Gastrocnemius medialis (tissue), 4 donors: ENCODE data around the gene DNAJB14. TPM values are rescaled to one million over a fixed set of nuclear protein-coding genes. Genes with fewer than 3 reads are reported as not detected.

Source experiments
- ATAC-seq, 2 donors: fragments of 150-250 bp; one replicate each; pipeline ENCODE4 v1.9.1; 2016
- DNase-seq, 2 donors: peaks; one replicate each; pipeline ENCODE4 v3.0.0-alpha.2; 2019
- H3K27ac ChIP-seq, 4 donors: fragments of 200-600 bp; sonication (generic); 1 replicate in 1 of 4; 2 replicates in 3 of 4; pipeline ENCODE4 v1.5.1; 2016 to 2018; ENCODE audit warnings: mild to moderate bottlenecking in 2 of 4, moderate library complexity in 1 of 4
- H3K27me3 ChIP-seq, 3 donors: fragments of 200-600 bp; sonication (generic) in 2 of 3; 1 replicate in 1 of 3; 2 replicates in 2 of 3; pipeline versions ENCODE4 v1.5.1 to v1.6.0; 2016 to 2019; ENCODE audit warnings: mild to moderate bottlenecking in 1 of 3, moderate library complexity in 1 of 3
- H3K36me3 ChIP-seq, 2 donors: fragments of 200-600 bp; sonication (generic) in 1 of 2; one replicate each; pipeline ENCODE4 v1.5.1; 2017 to 2018
- H3K4me1 ChIP-seq, 2 donors: fragments of 200-600 bp; sonication (generic) in 1 of 2; one replicate each; pipeline ENCODE4 v1.5.1; 2016 to 2017; ENCODE audit warnings: mild to moderate bottlenecking in 2 of 2
- H3K4me3 ChIP-seq, 4 donors: fragments of 200-600 bp; sonication (generic) in 3 of 4; 1 replicate in 1 of 4; 2 replicates in 3 of 4; pipeline ENCODE4 v1.5.1; 2016 to 2019; ENCODE audit warnings: mild to moderate bottlenecking in 2 of 4
- H3K9me3 ChIP-seq, 3 donors: fragments of 200-600 bp; sonication (generic) in 2 of 3; 1 replicate in 1 of 3; 2 replicates in 2 of 3; pipeline ENCODE4 v1.5.1; 2016 to 2019
- POLR2A ChIP-seq, 2 donors: fragments of 450-650 bp; IDR thresholded peaks; one replicate each; pipeline ENCODE4 v1.6.1; 2017; ENCODE audit warnings: antibody characterized with exemption in 2 of 2, mild to moderate bottlenecking in 2 of 2, moderate library complexity in 2 of 2
- in situ Hi-C, 4 donors: fragments of 200-750 bp; cut with MboI; loops; one replicate each; pipeline versions ENCODE4 v1.15.0 to v1.8.0; 2017; ENCODE audit warnings: low sequenced_read_pairs in 4 of 4
- intact Hi-C: fragments of 100-400 bp; cut with DNase I; formaldehyde crosslinking; loops from one replicate; pipeline ENCODE4 v1.15.1; 2023; ENCODE audit warnings: low total_unique reads
- total RNA-seq, 4 donors: library from RNA; depleted of rRNA; stranded (reverse); fragments of >200 nt; gene quantifications; one replicate each; pipeline versions ENCODE4 v1.1.0 to v1.2.3, GENCODE V29; 2016
- TF ChIP-seq, protein P1 (sequence below), 5 experiments: fragments of 450-650 bp in 3 of 5; fragments of 200-600 bp in 2 of 5; sonication (generic) in 2 of 5; IDR thresholded peaks in 4 of 5; conservative IDR thresholded peaks in 1 of 5; 1 replicate in 4 of 5; 2 replicates in 1 of 5; pipeline ENCODE4 v1.5.1; 2016 to 2019; ENCODE audit warnings: antibody characterized with exemption in 5 of 5, mild to moderate bottlenecking in 3 of 5, moderate library complexity in 3 of 5

Gene DNAJB14
- total RNA-seq, 4 donors from 2014 or later: 14.2 to 26.9 (median 15.2) TPM

DNA sequence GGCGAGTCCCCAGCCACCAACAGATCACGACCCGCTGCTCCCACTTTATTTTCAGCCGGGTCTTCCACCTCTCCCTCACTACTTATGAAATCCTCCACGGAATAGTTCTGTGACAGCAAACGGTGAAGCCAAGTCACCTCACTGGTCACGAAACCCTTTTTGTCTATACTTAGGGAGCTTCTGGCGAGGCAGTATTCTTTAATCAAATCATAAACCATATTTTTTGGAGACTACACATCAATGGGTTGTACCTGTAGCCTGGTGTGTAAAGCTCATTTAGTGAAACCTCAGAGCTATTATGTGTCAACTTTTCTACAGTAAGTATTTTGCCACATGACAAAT is 4.5 kb upstream of the DNAJB14 start:
- H3K36me3 ChIP-seq: peaks cover 0 to 13% of the 10 kb centered on the region in 2 donors
- no peaks in the 10 kb centered on the region for H3K9me3 ChIP-seq
- in situ Hi-C loops (loop anchor here in 2 of 4 donors (10.0 to 25.0 kb wide), 2 partner anchors 56 to 389 kb away; partner anchors contain the start of genes LAMTOR3 (in 1 of the 2), MTTP (in 1 of the 2) and TRMT10A (in 1 of the 2)), intact Hi-C loops (loop anchor here (1.0 to 10.0 kb wide), 4 partner anchors 296 to 1690 kb away; partner anchors contain the start of genes ADH1B, C4orf54 and RAP1GDS1)
- no peaks in the 10 kb centered on the region for H3K27me3 ChIP-seq
- peak overlapping the region; percentile 96 to 98 (median 98) for H3K27ac ChIP-seq
- TF ChIP-seq, protein P1, sequence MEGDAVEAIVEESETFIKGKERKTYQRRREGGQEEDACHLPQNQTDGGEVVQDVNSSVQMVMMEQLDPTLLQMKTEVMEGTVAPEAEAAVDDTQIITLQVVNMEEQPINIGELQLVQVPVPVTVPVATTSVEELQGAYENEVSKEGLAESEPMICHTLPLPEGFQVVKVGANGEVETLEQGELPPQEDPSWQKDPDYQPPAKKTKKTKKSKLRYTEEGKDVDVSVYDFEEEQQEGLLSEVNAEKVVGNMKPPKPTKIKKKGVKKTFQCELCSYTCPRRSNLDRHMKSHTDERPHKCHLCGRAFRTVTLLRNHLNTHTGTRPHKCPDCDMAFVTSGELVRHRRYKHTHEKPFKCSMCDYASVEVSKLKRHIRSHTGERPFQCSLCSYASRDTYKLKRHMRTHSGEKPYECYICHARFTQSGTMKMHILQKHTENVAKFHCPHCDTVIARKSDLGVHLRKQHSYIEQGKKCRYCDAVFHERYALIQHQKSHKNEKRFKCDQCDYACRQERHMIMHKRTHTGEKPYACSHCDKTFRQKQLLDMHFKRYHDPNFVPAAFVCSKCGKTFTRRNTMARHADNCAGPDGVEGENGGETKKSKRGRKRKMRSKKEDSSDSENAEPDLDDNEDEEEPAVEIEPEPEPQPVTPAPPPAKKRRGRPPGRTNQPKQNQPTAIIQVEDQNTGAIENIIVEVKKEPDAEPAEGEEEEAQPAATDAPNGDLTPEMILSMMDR (IDR thresholded peaks at IDR 0.05 in 4 of 5, conservative IDR thresholded peaks at IDR 0.05 in 1 of 5): no peak
- ATAC-seq (no peak), DNase-seq (no peak)
- H3K4me1 ChIP-seq: peaks cover 20 to 26% of the 10 kb centered on the region in 2 donors
- peak overlapping the region; percentile 84 to 95 (median 89) for H3K4me3 ChIP-seq

DNA sequence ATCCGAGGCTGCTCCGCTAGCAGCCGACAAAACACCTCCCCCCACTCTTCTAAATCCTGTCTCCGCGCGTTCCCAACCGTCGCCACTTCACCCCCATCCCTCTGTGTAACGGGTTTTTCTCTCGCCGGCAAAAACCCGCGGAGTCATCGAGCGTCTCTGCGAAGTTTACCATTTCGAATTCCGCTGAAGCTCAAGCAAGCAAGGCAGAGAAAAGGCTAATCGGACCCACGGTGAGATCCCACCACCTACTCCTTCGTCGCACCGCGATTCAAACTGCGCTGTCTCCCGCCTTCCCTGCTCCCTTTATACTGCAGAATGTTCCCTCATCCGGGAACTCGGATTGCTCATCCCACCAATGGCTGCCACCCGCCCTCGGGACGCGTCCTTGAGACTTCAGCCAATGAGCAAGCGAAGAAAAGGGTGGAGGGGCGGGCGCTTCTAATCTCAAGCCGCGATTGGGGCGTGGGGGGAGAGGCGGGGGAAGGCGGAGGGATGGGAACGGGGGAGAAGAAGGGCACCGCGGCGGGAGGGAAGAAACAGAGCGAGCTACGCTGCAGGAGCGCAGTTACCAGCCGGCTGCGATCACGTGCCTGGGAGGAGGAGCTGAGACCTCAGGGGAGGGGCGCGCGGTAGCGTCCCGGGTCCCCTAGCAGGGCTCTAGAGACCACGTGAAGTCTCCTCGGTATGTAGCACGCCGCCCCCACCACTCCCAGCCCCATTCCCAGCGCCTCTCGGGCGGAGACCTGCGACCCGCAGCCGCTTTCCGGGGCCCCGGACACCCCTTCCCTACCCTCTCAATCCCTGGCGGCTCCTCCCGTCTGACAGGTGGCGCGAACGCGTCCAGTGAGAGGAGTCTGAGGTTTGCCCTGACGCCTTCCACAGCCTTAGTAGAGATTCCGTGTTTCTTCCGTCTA is 3.8 kb upstream of the DNAJB14 start, which contains the start of gene H2AZ1:
TSS of gene H2AZ1 (minus strand) at position 277 of the 914 bp plus-strand sequence. CDS start at position 172, 105 bp downstream.
- H3K27me3 ChIP-seq: no peaks in the 10 kb centered on the region
- ATAC-seq (peak; percentile 85 to 89), DNase-seq (peak; percentile 99)
- in situ Hi-C loops (loop anchor here (5.0 to 25.0 kb wide), 3 partner anchors 55 to 388 kb away; partner anchors contain the start of genes TRMT10A (in 4 of the 4), LAMTOR3 (in 2 of the 4) and MTTP (in 2 of the 4)), intact Hi-C loops (loop anchor here (1.0 to 10.0 kb wide), 9 partner anchors 56 to 1689 kb away; partner anchors contain the start of genes ADH1B, C4orf54, EIF4E and LAMTOR3)
- peaks cover 26 to 30% of the 10 kb centered on the region in 2 donors for H3K4me1 ChIP-seq
- peaks cover 0 to 13% of the 10 kb centered on the region in 2 donors for H3K36me3 ChIP-seq
- H3K4me3 ChIP-seq: peak within 1 kb of the TSS; percentile 84 to 95 (median 89)
- TF ChIP-seq POLR2A (IDR thresholded peaks at IDR 0.05): peak; percentile 94 to 98
- TF ChIP-seq, protein P1 (IDR thresholded peaks at IDR 0.05 in 4 of 5, conservative IDR thresholded peaks at IDR 0.05 in 1 of 5): no peak
- peak within 1 kb of the TSS; percentile 96 to 98 (median 98) for H3K27ac ChIP-seq
- H3K9me3 ChIP-seq: no peaks in the 10 kb centered on the region

GRCh38 chr4:99949034-99949998 is 2.9 kb upstream of the DNAJB14 start:
- DNase-seq: peak; percentile 81 to 89
- TF ChIP-seq, protein P1 (IDR thresholded peaks at IDR 0.05 in 4 of 5, conservative IDR thresholded peaks at IDR 0.05 in 1 of 5): peak; percentile 73 to 93 (median 80)
- TF ChIP-seq POLR2A (IDR thresholded peaks at IDR 0.05): no peak
- H3K4me1 ChIP-seq: peaks cover 30 to 40% of the 10 kb centered on the region in 2 donors
- peak overlapping the region; percentile 96 to 98 (median 98) for H3K27ac ChIP-seq
- H3K36me3 ChIP-seq: peaks cover 0 to 13% of the 10 kb centered on the region in 2 donors
- no peaks in the 10 kb centered on the region for H3K9me3 ChIP-seq
- in situ Hi-C loops: loop anchor here (5.0 to 25.0 kb wide), 3 partner anchors 55 to 387 kb away; partner anchors contain the start of genes TRMT10A (in 3 of the 4), LAMTOR3 (in 1 of the 4) and MTTP (in 1 of the 4)
- peak overlapping the region; percentile 79 to 95 (median 86) for H3K4me3 ChIP-seq
- ATAC-seq: peak; percentile 56 to 67
- H3K27me3 ChIP-seq: no peaks in the 10 kb centered on the region
- intact Hi-C loops: loop anchor here (1.0 to 10.0 kb wide), 5 partner anchors 55 to 1395 kb away; partner anchors contain the start of genes EIF4E, LAMTOR3 and PPP3CA
